ENCODE data around the gene CYP2U1.

Gene CYP2U1

DNA sequence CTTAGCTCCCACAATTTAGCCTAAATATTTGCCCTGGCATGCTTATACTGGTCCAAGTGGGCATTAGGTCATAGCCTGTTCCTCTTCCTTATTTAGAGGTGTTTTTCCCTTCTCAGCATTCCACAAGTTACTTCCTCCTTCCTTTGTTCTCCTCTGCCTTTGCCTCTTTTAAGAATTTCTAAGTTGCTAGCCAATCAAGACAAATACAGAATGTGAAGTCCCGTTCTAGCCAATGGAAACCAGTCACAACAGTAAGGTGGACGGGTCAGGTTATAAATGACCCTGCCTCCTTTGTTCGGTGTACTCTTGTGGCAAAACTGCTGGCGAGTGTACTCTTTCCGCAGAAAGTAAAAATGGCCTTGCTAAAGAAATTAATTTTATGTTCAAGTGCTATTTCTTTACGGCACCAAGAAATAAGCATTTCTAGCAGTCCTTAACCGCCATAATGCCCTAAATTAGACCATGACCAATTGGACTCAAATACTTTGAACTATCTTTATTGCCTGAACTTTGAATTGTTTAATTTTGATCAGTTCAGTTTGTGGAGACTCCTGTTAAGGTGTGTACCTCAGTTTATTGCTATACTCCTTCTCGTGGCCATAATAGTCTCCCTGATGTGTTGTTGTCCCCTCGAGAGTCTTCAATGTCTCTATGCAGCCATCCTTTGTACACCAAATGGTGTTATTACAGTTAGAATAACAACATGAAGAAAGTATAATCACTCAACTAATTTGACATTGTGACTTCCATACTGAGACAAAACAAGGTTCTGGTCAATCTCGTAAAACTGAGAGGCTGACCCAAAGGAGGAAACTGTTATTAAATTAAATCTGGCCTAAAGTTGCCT lies 56.8 kb downstream of the CYP2U1 start:
- DNase-seq (ENCODE audit: low spot score): no peak

DNA sequence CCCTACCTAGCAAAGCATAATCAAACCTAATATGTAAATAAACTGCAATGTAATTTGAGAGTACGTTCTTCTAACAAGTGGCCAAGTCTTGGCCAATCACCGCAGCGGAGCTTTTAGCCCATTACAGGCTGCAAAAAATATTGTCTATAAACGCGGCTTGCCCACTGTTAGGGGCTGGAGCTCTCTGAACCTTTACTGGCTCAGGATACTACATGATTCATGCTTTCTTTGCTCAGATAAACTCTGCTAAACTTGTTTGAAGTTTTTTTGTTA lies 57.4 kb downstream of the CYP2U1 start:
- no peak for DNase-seq (ENCODE audit: low spot score)

DNA sequence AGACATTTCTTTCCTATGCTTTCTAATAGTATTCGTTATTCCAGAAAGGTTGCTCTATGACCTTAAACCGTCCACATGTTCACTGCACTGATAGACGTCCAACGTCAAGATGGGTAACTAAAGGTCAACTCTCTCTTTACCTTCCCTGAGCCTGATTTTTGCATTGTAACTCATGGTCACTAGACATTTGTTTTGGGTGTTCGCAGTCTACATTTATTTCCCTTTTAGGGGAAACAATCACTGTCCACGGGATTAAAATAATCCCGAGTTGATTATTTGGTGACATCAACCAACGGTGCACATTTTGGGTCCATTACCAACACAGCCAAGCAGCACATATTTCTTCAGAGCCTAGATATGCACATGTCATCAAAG lies 57.8 kb downstream of the CYP2U1 start:
- no peak for DNase-seq (ENCODE audit: low spot score)

DNA sequence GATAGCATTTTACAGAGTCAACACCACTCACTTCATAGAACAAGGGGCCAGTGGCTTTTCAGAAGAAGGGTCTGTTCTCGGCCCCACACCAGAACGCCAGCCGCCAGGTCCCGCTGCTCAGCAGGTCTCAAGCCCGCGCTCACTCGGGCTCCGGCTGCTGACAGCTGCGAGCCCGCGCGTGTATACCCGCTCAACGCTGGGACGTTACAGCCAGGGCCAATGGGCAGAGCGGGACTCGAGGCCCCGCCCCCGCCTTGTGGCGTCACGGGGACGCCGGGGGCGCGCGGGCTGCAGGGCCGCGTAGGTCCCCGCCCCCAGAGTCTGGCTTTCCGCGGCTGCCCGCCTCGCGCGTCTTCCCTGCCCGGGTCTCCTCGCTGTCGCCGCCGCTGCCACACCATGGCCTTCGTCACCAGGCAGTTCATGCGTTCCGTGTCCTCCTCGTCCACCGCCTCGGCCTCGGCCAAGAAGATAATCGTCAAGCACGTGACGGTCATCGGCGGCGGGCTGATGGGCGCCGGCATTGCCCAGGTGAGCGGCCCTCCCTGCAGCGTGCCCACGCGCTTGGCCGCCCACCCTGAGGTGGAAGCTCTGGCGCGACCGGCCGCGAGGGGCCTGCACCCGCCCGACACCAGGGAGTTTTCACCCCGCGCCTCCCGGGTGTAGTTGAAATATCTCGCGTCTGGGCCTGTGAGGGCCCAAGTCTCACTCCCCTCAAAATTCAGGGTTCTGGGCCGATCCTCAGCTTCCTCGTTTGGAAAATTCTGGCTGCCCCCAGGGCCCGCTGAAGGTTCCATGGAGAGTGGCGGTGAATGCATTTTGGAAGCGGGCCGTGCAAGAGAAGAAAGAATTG lies 58.4 kb downstream of the CYP2U1 start, which contains the start of gene HADH:
Gene HADH (plus strand): TSS at position 353 of the 850 bp plus-strand sequence. CDS start 44 bp downstream, at position 397.
- peak; percentile 82 for DNase-seq (ENCODE audit: low spot score)

DNA sequence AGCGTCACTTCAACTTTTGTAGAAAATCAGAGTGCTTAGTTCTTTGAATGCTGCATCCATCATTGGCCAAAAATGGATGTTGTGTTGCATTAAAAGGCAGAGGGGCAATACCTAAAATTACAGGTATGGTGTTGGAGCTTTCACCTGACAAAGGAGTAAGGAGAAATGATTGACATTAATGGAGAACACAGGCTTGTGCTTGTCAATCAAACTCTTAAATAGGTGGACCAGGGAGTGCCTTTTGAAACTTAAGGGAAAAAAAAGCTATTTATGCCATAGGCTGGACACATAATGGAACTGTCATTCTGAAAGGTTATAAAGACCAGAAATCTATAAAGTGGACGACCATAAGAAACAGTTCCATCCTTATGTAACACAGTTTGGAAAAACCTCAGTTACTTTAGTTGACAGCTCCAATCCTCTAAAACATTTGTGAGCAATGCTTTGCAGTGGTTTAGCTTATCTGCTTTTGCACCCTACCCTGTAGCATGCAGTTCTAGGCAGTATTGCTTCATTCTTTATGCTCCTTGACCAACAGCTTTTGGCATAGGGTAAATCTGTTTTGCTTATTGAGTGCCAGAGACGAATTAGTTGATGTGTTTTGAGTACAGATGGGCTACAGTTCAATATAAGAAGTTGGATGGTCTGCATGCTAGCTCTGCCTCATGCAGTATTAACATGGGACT lies 60.7 kb downstream of the CYP2U1 start:
- no peak for DNase-seq (ENCODE audit: low spot score)

DNA sequence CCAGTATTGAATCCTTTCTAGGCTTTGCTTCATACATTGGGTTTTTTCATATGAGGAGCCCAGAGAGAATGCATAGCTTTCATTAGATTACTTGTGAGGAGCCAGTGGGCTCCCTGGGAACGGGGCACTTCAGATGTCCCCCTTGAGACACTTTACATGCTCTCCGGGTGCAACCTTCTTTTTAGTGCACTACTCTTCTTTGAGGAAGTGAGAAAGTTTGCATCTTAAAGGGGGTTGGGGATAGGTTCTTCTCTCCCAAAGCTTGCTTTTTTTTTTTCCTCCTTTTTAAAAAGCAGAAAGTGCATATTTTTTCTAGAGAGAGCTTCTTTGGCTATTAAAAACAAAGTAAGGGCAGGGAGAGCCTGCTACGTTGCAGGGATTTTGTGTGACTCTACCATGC lies 62.6 kb downstream of the CYP2U1 start:
- no peak for DNase-seq (ENCODE audit: low spot score)

DNA sequence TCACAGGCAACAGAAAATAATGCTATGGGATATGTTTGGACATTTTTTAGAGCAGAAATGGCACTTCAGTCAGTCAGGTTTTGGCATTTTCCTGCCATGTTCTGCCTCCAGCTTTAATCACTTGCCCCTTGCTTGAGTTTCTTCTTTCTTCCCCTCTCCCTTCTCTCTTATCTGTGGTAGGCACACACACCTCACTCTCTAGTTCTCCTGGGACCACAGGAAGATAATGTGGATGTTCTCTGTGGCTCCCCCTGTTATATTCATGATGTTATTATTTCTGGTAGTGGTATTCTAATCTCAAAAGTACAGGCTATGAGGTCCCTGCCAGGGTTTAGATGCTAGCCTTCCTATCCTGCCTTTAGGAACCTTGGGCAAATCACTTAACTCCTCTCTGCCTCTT lies 63.5 kb downstream of the CYP2U1 start:
- DNase-seq (ENCODE audit: low spot score): no peak

DNA sequence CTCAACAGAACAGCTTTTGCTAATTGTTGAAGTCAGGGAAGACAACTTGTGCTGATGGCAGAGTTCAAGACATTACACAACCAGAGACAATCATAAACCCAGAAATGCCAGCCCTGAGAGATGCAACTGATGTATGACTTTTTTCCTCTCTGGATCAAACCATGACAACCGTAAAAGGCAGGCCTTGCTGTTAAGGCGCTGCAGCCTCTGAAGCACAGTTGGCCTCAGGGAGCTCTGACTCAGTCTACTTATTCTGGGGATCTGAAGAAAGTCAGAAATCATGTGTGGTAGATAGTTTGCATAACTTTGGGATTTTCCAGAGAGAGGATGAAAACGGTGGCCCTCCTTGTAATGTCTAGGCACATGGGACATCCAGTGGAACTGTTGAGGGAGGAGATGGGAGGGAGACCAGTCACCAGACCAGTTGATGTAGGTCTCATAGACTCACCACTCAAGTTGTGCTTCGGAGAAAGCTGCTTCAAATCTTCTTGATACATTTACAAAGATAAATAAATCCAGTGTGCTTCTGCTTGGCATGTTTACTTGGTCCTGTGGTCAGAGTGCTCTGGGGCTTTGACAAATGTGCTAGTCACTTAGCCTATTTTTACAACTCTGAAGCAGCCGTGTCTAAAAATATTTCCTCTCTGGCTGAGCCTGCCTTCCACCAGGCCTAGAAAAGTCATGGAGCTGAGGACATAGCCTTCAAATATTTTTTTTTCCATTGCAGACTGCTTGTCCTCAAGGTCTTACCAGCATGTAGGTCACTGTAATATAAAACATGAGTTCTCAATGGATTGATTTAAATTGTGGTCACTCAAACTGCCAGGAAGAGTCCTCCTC lies 65.8 kb downstream of the CYP2U1 start:
- no peak for DNase-seq (ENCODE audit: low spot score)

DNA sequence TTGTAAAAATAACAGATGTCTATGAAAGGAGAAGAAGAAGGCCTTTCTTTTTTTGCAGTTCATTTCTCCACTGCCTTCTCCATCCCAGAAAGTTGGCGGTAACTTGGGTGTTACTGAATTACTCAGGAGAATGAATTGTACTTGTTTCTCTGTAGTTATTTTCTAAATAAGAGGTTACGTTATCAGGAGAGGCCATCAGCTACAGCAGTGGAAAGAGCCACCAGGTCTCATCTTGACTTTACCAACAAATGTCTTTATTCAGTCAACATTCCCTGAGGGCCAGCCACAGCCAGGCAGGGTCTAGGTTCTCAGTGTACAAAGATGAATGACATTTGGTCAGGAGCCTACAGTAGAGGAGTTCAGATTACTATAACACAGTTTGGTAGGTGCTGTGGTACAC lies 66.4 kb downstream of the CYP2U1 start:
- DNase-seq (ENCODE audit: low spot score): no peak

DNA sequence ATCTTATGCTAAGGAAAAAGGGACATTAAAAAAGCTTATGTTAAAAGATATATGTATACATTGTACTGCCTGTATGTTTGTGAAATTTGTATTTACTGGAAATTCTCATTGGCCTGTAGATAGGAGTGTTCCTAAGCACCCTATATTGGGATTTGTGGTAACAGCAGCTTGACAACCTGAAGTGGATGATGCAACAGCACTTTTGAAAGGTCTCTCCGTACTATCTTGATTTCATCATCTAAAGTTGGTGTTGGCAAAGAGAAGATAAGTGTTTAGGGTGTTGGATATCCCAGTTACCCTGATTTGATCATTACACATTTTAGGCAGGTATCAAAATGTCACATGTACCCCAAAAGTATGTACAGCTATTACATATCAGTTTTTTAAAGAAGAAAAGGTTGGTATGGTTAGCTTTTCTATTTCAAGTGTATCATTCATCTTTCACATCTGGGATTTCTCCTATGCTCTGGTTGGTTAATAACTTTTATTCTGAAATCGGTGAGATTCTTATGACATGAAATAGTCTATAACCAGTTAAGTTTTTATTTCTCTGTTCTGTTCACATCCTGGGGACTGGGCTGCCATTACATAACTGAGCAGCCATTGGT lies 68.7 kb downstream of the CYP2U1 start:
- peak; percentile 1 for DNase-seq (ENCODE audit: low spot score)

DNA sequence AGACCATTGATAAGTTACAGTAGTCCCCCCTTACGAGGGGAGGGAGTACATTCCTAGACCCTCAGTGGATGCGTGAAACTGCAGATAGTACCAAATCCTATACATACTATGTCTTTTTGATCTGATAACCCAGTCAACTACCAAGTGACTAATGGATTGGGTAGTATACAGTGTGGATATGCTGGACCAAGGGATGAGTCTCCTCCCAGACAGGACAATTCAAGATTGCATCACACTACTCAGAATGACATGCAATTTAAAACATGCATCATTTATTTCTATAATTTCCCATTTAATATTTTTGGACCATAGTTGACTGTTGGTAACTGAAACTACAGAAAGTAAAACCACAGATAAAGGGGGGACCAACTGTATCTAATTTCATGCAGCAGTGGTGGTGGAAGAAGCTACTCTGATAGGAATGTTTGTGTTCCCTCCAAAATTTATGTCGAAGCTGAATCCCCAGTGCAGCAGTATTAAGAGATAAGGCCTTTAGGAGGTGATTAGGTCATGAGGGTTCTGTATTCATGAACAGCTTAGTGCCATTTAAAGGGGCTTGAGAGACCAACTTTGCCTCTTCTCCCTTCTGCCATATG lies 70.3 kb downstream of the CYP2U1 start:
- no peak for DNase-seq (ENCODE audit: low spot score)
